HG03103 (cell line): Measurements from ENCODE around the gene TNRC6B.
"Not testable (repeated sequence)": the region's sequence is repeated elsewhere in the genome, so short reads cannot be mapped to it uniquely, and the experiment has no call there.

ENCODE experiments used
- ATAC-seq: cut with Tn5 transposase; IDR thresholded peaks from one replicate; pipeline ENCODE4 v1.9.1; 2021; ENCODE audit warnings: low read depth; ENCODE audit not compliant: unreplicated experiment

TNRC6B gene

DNA sequence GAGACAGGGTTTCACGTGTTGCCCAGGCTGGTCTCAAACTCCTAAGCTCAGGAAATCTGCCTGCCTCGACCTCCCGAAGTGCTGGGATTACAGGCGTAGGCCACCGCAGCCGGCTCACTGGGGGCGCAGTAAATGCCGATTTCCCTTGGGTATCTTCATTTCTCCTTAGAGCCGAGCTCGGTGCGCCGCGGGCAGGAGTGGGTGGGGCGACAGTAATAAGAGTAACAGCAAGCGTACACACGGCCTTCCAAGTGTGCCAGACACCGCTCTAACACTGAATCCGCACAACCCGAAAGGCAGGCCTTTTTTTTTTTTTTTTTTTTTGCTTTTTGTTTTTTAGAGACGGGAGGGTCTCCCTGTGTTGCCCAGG lies 168.1 kb downstream of the TNRC6B start:
- ATAC-seq: peak; percentile 13

DNA sequence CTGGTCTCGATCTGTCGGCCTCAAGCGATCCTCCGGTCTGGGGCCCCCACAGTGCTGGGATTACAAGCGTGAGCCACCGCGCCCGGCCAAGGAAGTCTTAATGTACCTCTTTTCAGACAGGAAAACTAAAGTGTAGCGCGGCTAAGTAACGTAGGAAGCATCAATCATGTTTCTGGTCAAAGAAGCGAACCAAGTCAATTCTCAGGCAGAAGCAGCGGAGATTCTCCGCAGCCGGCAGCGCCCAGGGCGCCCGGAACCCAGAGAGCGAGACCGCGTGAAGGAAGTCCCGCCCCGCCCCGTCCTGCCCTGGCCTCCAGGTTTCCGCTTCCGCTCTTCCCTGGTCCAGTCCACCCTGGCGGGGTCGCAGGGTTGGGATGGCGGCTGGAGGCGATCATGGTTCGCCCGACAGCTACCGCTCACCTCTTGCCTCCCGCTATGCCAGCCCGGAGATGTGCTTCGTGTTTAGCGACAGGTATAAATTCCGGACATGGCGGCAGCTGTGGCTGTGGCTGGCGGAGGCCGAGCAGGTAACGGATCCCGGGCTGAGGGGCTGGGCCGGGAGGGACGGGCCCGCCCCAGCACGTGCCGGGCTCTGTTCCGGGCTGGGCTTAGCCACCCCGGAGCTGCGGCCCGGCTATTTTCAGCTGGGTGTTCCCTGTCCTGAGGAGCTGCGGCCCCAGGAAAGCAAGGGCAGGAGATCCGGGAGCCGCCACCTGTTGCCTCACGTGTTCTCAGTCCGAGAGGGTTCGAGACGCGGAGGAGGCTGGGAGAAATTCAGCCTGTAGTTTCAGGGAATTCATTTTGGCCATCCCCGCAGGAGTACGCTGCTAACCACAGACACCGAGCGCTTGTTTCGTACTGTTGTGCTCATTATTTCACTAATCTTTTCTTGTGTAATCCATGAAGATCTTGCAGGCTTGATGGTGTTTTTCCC lies 168.7 kb downstream of the TNRC6B start, which contains the start of gene ADSL:
TSS of gene ADSL (plus strand) at position 316 of the 934 bp plus-strand sequence. CDS start at position 375, 59 bp downstream.
- peak; percentile 73 for ATAC-seq

DNA sequence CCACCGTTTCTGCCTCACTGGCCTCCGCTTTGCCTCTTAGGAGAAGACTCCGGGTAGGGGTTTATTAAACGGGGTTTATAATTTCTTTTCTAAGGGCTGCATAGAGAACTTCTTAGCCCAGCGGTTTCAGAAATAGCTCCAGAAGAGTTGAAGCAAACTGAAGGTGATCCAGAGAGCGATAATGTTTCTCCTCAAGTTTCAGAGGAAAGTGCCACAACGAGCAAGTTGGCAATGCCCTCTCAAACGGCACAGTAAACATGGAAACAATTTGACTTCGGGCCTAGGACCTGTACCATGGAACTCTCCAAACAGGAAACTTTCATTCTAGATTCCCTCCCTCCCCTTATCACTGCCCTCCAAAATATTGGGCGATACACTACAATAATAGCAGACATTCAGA lies 169.6 kb downstream of the TNRC6B start:
- no peak for ATAC-seq

DNA sequence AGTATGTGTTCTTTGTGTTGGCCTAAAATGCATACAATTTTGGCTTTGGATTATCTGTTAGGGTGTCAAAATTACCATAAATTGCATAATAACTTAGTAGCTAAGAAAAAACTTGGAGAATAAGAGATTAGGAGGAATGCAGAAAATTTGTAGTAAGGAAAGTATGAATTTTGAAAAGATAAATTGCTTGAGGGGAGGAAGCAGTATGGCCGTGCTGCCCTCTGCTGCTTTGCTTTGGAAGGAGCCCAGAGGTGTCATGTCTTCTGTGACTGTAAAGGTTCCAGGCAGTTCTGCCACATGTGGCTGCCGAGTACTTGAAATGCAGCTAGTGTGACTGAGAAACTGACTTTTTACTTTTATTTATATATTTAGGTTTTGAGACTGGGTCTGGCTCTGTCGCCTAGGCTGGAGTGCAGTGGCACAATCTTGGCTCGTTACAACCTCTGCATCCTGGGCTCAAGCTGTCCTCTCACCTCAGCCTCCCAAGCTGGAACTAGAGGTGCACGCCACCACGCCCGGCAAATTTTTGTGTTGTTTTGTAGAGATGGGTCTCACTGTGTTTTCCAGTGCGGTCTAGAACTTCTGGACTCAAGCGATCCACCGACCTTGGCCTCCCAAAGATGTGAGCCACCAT lies 170.4 kb downstream of the TNRC6B start:
- no peak for ATAC-seq

DNA sequence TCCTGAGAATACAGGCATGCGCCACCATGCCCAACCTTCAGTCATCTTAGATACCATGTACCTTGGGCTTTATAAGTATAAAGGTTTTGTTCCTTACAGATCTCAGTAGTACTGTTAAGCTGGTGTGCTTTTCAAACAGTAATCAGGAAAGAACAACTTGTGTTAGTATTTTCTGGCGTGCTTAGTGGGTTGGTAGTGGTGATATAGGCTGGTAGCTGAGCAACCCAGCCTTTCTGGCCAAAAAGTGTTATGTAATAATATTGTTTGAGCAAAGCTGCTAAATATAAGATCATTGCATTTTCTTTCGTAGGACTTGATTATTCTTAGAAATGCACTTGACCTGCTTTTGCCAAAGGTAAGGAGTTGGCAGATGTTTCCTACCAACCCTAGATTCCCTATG lies 175.0 kb downstream of the TNRC6B start:
- no peak for ATAC-seq

DNA sequence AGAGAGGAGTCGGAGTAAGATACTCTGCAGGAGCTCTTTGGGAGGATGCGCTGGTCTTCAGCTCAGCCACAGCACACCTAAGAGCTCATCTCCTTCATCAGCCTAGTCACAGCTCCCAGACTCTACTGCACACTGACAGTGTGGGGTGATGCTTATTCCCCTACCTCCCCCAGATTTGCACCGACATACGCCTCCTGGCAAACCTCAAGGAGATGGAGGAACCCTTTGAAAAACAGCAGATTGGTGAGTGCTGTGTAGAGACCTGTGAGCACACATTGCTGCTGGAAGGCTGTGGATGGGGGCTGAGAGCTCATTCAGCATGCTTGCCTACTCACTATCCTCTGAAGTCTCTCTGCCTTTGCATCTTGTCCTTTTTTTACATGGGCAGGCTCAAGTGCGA lies 183.4 kb downstream of the TNRC6B start:
- ATAC-seq: no peak

DNA sequence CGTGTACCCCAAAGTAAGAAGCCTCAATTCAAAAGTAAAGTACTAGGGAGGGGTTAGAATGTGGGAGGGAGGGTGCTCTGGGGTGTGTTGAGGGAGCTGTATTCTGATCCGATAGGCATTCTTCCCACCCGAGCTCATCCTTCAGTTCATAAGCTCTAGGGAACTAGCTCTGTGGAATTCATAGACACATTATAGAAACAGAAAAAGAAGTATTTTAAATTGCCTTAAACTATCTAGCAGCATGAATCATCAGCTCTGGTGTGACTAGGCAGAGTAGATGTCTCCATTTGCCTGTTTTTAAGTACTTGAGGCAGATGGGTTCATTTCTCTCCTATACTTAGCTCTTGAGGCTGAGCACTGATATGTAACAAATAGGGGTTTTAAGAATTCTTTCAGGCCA lies 185.3 kb downstream of the TNRC6B start:
- no peak for ATAC-seq

DNA sequence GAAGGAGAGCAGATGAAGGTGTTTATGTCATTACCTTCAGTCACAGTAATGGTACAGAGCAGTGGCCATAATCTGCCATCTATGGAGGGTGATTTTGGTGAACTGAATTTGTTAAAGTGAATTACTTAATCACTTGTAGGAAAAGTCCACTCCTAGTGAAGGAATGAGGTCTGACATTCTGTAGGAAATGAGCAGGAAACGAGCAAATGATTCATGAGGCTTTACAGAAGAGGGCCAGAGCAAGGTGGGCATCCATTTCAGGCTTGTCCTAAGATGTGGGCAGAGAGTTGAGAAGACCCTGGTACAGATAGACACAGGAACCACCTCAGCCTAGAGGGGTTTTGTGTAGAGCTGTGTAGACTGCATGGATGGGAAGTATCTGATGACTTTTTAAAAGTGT lies 186.7 kb downstream of the TNRC6B start:
- no peak for ATAC-seq

DNA sequence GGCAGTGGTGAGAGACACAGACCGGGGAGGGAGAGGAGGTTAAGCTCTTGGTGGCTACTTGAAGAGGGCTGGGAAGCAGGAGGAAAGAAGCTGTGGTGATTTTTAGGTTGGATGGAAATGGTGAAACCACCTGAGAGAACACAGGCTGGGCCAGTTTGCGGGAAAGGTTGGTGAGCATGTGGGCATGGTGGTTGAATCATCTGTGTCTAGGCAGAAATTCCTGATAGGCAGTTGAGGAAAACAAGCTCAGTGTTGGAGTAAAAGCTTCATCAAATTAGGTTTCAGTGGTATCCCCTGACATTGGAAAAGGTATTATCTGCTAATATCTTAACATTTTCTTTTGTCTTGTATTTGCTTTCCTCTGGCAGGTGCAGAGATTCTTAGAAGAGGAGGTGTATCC lies 188.3 kb downstream of the TNRC6B start:
- ATAC-seq: no peak

DNA sequence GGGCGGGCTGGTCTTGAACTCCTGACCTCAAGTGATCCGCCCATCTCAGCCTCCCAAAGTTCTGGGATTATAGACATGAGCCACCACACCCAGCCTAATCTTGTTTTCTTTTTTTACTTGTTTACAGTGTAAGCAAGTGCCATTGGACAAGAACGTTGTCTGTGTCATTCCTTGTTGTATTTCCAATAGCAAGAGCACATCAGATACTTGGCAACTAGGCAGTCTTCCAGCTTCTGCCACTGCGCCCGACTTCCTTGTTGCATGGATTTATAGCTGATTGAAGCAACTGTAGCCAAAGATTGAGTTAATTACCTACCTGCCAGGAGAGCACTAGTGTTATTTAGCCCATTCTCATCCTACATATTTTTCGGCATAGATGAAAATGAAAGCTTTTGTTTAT lies 189.6 kb downstream of the TNRC6B start:
- ATAC-seq: no peak

DNA sequence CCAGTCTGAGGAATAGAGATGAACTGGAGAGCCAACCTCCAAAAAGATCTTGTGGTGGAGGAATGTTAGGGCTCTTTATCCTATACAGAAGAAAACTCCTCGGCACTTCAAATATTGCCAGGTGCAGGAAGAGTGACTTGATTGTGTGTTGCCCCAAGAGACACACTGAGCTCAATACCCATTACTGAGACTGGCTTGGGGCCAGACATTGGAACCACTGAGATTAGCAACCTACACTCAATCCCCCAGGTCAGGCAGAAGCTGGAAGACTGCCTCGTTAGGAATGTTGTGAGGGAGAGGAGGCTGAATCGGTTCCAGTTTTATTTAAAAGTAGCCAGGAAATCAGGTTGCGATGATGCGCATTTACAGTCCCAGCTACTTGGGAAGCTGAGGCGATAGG lies 190.3 kb downstream of the TNRC6B start:
- ATAC-seq: no peak

DNA sequence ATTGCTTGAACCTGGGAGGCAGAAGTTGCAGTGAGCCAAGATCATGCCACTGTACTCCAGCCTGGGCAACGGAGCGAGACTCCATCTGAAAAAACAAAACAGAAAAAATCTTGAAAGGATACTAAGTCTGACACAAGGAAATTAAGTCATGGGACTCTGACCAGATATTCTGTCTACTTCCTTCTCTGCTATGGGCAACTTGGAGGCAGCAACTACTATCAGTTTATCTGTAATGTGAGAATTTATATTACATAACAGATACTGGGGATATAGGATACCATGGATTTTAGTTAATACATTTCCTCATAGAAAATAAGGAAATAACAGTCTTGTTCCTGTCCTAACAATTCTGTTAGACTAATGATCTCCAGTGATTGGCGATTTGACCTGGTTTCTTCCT lies 191.1 kb downstream of the TNRC6B start:
- no peak for ATAC-seq

DNA sequence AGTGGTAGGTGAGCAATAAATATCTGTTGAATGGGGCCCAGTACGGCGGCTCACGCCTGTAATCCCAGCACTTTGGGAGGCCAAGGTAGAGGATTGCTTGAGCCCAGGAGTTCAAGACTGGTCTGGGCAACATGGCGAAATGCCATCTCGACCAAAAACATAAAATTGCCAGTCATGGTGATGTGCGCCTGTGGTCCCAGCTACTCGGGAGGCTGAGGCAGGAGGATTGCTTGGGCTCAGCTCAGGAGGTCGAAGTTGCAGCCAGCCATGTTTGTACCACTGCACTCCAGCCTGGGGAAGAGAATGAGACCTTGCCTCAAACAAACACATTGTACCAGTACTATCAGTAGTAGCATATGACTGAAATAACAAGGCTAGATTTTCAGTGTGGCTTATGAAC lies 196.8 kb downstream of the TNRC6B start:
- no peak for ATAC-seq

DNA sequence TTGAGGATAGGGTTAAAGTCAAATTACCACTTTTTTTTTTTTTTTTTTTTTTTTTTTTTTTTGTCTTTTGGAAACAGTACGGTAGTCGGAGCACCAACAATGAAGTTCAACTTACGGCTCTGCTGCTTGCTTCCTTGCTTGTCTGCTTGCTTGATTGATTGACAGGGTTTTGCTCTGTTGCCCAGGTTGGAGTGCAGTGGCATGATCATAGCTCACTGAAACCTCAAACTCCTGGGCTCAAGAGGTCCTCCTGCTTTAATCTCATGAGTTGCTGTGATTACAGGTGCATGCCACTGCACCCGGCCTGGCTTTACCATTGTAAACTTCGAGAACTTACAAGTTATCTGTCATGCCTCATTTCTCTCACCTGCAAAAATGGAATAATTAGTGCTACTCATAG lies 198.4 kb downstream of the TNRC6B start:
- no peak for ATAC-seq

DNA sequence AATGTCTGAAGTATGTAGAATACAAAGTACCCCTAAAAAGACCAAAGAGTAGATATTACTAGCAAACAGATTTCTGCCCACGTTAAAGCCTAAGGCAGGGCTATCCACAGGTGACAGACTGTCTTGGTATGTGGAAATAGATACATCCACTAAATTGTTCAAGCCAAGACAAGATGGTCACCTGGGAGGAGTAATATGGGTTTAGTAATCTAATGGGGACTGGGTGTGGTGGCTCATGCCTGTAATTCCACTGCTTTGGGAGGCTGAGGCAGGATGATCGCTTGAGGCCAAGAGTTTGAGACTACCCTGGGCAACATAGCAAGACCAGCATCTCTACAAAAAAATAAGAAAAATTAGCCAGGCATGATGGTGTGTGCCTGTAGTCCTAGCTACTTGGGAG lies 200.2 kb downstream of the TNRC6B start:
- no peak for ATAC-seq

DNA sequence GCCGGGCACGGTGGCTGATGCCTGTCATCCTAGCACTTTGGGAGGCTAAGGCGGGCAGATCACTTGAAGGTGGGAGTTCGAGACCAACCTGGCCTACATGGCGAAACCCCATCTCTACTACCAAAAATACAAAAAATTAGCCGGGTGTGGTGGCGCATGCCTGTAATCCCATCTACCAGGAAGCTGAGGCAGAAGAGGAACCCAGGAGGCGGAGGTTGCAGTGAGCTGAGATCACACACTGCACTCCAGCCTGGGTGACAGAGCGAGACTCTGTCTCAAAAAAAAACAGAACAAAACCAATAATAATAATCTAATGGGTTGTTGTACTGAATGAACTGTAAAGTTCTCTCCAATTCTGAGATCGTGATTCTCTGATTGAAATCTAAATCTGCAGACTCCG lies 200.7 kb downstream of the TNRC6B start:
- not testable (repeated sequence) for ATAC-seq

DNA sequence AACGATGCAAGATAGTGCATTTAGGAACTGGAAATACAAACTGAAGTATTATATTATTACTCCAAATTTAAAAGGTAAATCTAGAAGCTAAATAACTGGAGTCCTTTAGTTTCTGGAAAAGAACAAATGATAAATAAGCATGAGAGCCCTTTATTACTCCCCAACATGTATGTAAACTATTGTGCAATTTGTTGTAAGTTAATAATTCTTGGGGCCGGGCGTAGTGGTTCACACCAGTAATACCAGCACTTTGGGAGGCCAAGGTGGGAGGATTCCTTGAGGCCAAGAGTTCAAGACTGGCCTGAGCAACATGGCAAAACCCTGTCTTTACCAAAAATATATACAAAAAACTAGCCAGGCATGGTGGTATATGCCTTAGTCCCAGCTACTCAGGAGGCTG lies 203.7 kb downstream of the TNRC6B start:
- ATAC-seq: no peak

DNA sequence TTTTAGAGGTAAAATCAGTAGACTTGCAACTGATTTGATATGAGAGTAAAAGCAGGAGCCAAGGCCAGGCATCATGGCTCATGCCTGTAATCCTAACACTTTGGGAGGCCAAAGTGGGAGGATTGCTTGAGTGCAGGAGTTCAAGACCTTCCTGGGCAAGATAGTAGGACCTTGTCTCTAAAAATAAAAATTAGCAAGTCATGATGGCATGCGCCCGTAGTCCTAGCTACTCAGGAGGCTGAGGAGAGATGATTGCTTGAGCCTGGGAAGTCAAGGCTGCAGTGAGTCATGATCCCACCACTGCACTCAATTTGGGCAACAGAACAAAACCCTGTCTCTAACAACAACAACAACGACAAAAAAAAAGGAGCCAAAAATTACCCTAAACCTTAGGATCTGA lies 206.2 kb downstream of the TNRC6B start:
- no peak for ATAC-seq

DNA sequence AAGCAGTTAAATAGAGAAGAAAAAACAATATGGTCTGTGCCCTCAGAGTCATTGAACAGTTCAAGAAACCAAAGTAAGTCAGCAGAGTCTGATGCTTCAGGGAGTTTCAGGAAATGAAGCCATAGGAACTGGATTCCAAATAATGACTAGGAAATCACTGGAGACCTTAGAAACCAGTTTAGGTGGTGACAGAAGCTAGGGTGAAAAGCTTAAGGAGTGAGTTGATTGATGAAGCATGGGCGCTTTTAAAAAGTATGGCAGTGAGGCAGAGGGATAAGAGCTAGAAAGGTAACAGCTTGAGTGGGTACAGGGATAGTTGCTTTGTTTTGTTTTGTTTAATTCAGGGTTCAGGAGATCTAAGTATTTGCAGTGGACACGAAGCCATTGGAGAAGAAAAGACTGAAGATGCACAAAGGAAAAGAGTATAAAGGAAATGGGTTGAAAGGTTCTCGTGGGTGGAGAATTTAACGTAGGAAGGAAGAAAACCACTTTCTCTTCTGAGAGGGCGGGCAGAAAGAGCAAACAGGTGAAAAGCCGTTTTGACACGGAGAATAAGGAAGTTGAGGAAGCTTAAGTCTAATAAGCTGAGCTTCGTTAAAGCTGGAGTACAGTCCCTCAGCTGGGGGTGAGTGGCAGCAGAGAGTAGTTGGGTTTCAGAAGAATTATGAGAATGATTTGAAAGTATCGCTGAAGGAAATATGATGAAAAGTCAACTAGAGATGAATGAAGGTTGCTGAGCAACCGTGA lies 207.5 kb downstream of the TNRC6B start:
- ATAC-seq: no peak
